GM23338 (cell line): ENCODE measurements around the gene GLG1. TPM values are rescaled to one million over a fixed set of nuclear protein-coding genes. Genes with fewer than 3 reads are reported as not detected.
A peak's percentile ranks its signal among the peaks of the same experiment; 100 is the strongest.

ENCODE experiments used
- ATAC-seq: fragments of 200-7000 bp; cut with Tn5 transposase; 3 replicates; pipeline ENCODE4 v1.9.1; 2020
- DNase-seq: peaks from one replicate; pipeline ENCODE4 v3.0.0-alpha.2; 2015; ENCODE audit warnings: low spot score
- H2AFZ ChIP-seq: fragments of 200-600 bp; sonication (generic); 2 replicates; pipeline ENCODE4 v1.8.0; 2016; ENCODE audit warnings: antibody characterized with exemption, mild to moderate bottlenecking, moderate library complexity
- H3F3A ChIP-seq: fragments of 200-600 bp; sonication (generic); replicated peaks from 2 replicates; pipeline ENCODE4 v1.8.0; 2017; ENCODE audit warnings: antibody characterized with exemption, mixed run types, low read depth
- H3K27ac ChIP-seq: fragments of 200-600 bp; sonication (generic); 2 replicates; pipeline ENCODE4 v1.6.1; 2016; ENCODE audit warnings: low read depth
- H3K27me3 ChIP-seq: fragments of 200-600 bp; sonication (generic); 2 replicates; pipeline ENCODE4 v1.8.0; 2016; ENCODE audit warnings: mild to moderate bottlenecking, mixed run types, moderate library complexity; ENCODE audit not compliant: insufficient read depth
- H3K36me3 ChIP-seq: fragments of 200-600 bp; sonication (generic); 2 replicates; pipeline ENCODE4 v1.8.0; 2016; ENCODE audit warnings: mild to moderate bottlenecking; ENCODE audit not compliant: insufficient read depth
- H3K4me1 ChIP-seq: fragments of 200-600 bp; sonication (generic); 2 replicates; pipeline ENCODE4 v1.8.0; 2016; ENCODE audit warnings: mild to moderate bottlenecking, moderate library complexity; ENCODE audit not compliant: insufficient read depth
- H3K4me2 ChIP-seq: fragments of 200-600 bp; sonication (generic); 2 replicates; pipeline ENCODE4 v1.7.1; 2017; ENCODE audit warnings: mixed run types
- H3K4me3 ChIP-seq: fragments of 200-600 bp; sonication (generic); 2 replicates; pipeline ENCODE4 v1.6.1; 2016; ENCODE audit warnings: mixed run types
- H3K79me2 ChIP-seq: fragments of 200-600 bp; sonication (generic); replicated peaks from 2 replicates; pipeline ENCODE4 v1.8.0; 2017; ENCODE audit warnings: mild to moderate bottlenecking; ENCODE audit not compliant: insufficient read depth
- H3K9me2 ChIP-seq: fragments of 200-600 bp; sonication (generic); 2 replicates; pipeline ENCODE4 v1.8.0; 2017; ENCODE audit not compliant: insufficient read depth
- H4K20me1 ChIP-seq: fragments of 200-600 bp; sonication (generic); replicated peaks from 2 replicates; pipeline ENCODE4 v1.8.0; 2017; ENCODE audit warnings: mild to moderate bottlenecking; ENCODE audit not compliant: insufficient read depth
- H3K27ac Mint-ChIP-seq: 2 replicates; pipeline ENCODE4 v1.8.0; 2020; ENCODE audit warnings: inconsistent platforms, mild to moderate bottlenecking, moderate library complexity, mixed read lengths
- H3K27me3 Mint-ChIP-seq: 3 replicates; pipeline ENCODE4 v1.8.0; 2022; ENCODE audit warnings: low read depth, mild to moderate bottlenecking, moderate library complexity, mixed read lengths, inconsistent platforms; ENCODE audit not compliant: insufficient read depth, poor library complexity
- H3K36me3 Mint-ChIP-seq: 3 replicates; pipeline ENCODE4 v1.8.0; 2021; ENCODE audit warnings: low read depth, mild to moderate bottlenecking, inconsistent platforms, moderate library complexity, mixed read lengths
- H3K4me1 Mint-ChIP-seq: 3 replicates; pipeline ENCODE4 v1.8.0; 2020; ENCODE audit warnings: mild to moderate bottlenecking, inconsistent platforms, mixed read lengths
- H3K4me3 Mint-ChIP-seq: 3 replicates; pipeline ENCODE4 v1.8.0; 2021; ENCODE audit warnings: moderate library complexity, mild to moderate bottlenecking, inconsistent platforms, mixed read lengths
- H3K9me3 Mint-ChIP-seq: 3 replicates; pipeline ENCODE4 v1.8.0; 2020; ENCODE audit warnings: moderate library complexity, mild to moderate bottlenecking, inconsistent platforms, mixed read lengths
- CREB1 ChIP-seq: fragments of 250-450 bp; sonication (Bioruptor Pico); IDR thresholded peaks from 2 replicates; pipeline ENCODE4 v1.5.0; 2020; ENCODE audit warnings: low read depth, mild to moderate bottlenecking, moderate library complexity
- EZH2 ChIP-seq: fragments of 200-600 bp; sonication (generic); IDR thresholded peaks from one replicate; pipeline ENCODE4 v1.8.0; 2017; ENCODE audit warnings: antibody characterized with exemption, mild to moderate bottlenecking, low read depth; ENCODE audit not compliant: unreplicated experiment
- EZH2phosphoT487 ChIP-seq: fragments of 200-600 bp; sonication (generic); IDR thresholded peaks from one replicate; pipeline ENCODE4 v1.8.1; 2018; ENCODE audit warnings: antibody characterized with exemption; ENCODE audit not compliant: unreplicated experiment
- JUNB ChIP-seq: IDR thresholded peaks from one replicate; pipeline ENCODE4 v1.6.1; 2016; ENCODE audit warnings: antibody characterized with exemption; ENCODE audit not compliant: unreplicated experiment
- NANOG ChIP-seq: IDR thresholded peaks from 2 replicates; pipeline ENCODE4 v1.6.1; 2016; ENCODE audit warnings: antibody characterized with exemption, borderline replicate concordance
- POLR2AphosphoS5 ChIP-seq: IDR thresholded peaks from 2 replicates; pipeline ENCODE4 v1.6.1; 2016; ENCODE audit warnings: antibody characterized with exemption, low read depth
- STAT1 ChIP-seq: IDR thresholded peaks from one replicate; pipeline ENCODE4 v1.6.1; 2016; ENCODE audit warnings: antibody characterized with exemption; ENCODE audit not compliant: unreplicated experiment
- ZNF114 ChIP-seq: fragments of 250-450 bp; sonication (Bioruptor Pico); IDR thresholded peaks from 2 replicates; pipeline ENCODE4 v1.5.0; 2020; ENCODE audit warnings: mild to moderate bottlenecking, moderate library complexity
- ZNF331 ChIP-seq: fragments of 250-450 bp; sonication (Bioruptor Pico); IDR thresholded peaks from 2 replicates; pipeline ENCODE4 v1.5.0; 2020; ENCODE audit warnings: low read depth, mild to moderate bottlenecking, moderate library complexity
- polyA plus RNA-seq: library from polyadenylated mRNA; unstranded; fragments of >200 nt; fragmentation: Nextera tagmentation; extraction: Ambion mirVana; gene quantifications from 2 replicates; pipeline ENCODE4 v1.2.1, GENCODE V29; 2016
- total RNA-seq: library from RNA; depleted of rRNA; stranded (reverse); fragments of >200 nt; shearing (Covaris generic); gene quantifications from 2 replicates; pipeline ENCODE4 v1.2.3, GENCODE V29; 2014
- TF ChIP-seq, protein P1 (sequence below): IDR thresholded peaks from one replicate; pipeline ENCODE4 v1.6.1; 2018; ENCODE audit warnings: antibody characterized with exemption; ENCODE audit not compliant: unreplicated experiment
- TF ChIP-seq, protein P2 (sequence below): fragments of 250-450 bp; sonication (Bioruptor Pico); IDR thresholded peaks from 2 replicates; pipeline ENCODE4 v1.5.0; 2020; ENCODE audit warnings: mild to moderate bottlenecking, moderate library complexity
- TF ChIP-seq, protein P3 (sequence below): IDR thresholded peaks from 2 replicates; pipeline ENCODE4 v1.6.1; 2016; ENCODE audit warnings: antibody characterized with exemption
- TF ChIP-seq, protein P4 (sequence below), 2 experiments: fragments of 200-600 bp in 1 of 2; sonication (generic) in 1 of 2; conservative IDR thresholded peaks; 2 replicates each; pipeline versions ENCODE4 v1.5.1 to v1.6.1; 2016 to 2017; ENCODE audit warnings: antibody characterized with exemption in 2 of 2, low read depth in 2 of 2, mild to moderate bottlenecking in 2 of 2, moderate library complexity in 1 of 2

GLG1 gene
- total and polyA plus RNA-seq, 2 experiments from 2014 or later, result 61.2 to 211 TPM

DNA sequence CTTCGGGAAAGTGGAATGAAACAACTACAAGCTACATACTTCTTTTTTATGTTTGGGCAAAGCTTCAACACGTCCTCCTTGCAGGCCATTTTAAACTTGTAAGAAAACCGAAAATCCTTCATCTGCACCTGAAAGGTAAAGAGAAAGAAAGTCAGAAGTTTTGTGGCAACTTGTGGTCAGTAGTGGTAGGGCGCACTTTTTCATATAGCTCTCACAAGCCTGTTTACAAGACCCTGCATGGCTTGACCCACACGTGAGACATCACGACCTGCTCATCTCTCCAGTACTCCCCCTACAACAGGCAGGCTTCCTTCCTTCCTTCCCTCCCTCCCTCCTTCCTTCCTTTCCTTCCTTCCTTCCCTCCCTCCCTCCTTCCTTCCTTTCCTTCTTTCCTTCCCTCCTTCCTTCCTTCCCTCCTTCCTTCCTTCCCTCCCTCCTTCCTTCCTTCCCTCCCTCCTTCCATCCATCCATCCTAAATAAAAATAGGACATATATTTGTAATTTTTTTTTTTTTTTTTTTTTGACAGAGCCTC, 136.9 kb downstream of the GLG1 start:
- Histone ChIP-seq H2AFZ (no peak overlapping the region), H3K4me2 (no peak overlapping the region), H3K27me3 (no peaks in the 10 kb centered on the region), H4K20me1 (no peaks in the 10 kb centered on the region; the same call in 1 of the 2 replicates), H3K4me3 (no peak overlapping the region), H3K36me3 (peaks cover 56% of the 10 kb centered on the region), H3F3A (0 out of 2 replicates have a peak, but pooled peaks cover 3% of the 10 kb centered on the region), H3K9me2 (no peaks in the 10 kb centered on the region), H3K4me1 (no peaks in the 10 kb centered on the region), H3K27ac (no peak overlapping the region), H3K79me2 (no peaks in the 10 kb centered on the region)
- Mint-ChIP-seq H3K9me3 (no peaks in the 10 kb centered on the region), H3K27me3 (peaks cover 10% of the 10 kb centered on the region), H3K4me3 (no peak overlapping the region), H3K36me3 (peaks cover 82% of the 10 kb centered on the region), H3K27ac (no peak overlapping the region; the same call in 1 of the 2 replicates), H3K4me1 (no peaks in the 10 kb centered on the region)
- no peak for TF ChIP-seq NANOG
- TF ChIP-seq JUNB, result no peak
- TF ChIP-seq, protein P1, sequence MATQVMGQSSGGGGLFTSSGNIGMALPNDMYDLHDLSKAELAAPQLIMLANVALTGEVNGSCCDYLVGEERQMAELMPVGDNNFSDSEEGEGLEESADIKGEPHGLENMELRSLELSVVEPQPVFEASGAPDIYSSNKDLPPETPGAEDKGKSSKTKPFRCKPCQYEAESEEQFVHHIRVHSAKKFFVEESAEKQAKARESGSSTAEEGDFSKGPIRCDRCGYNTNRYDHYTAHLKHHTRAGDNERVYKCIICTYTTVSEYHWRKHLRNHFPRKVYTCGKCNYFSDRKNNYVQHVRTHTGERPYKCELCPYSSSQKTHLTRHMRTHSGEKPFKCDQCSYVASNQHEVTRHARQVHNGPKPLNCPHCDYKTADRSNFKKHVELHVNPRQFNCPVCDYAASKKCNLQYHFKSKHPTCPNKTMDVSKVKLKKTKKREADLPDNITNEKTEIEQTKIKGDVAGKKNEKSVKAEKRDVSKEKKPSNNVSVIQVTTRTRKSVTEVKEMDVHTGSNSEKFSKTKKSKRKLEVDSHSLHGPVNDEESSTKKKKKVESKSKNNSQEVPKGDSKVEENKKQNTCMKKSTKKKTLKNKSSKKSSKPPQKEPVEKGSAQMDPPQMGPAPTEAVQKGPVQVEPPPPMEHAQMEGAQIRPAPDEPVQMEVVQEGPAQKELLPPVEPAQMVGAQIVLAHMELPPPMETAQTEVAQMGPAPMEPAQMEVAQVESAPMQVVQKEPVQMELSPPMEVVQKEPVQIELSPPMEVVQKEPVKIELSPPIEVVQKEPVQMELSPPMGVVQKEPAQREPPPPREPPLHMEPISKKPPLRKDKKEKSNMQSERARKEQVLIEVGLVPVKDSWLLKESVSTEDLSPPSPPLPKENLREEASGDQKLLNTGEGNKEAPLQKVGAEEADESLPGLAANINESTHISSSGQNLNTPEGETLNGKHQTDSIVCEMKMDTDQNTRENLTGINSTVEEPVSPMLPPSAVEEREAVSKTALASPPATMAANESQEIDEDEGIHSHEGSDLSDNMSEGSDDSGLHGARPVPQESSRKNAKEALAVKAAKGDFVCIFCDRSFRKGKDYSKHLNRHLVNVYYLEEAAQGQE, result no peak
- no peak for TF ChIP-seq ZNF331 (CRISPR knock-in tag)
- no peak for TF ChIP-seq CREB1 (CRISPR knock-in tag)
- TF ChIP-seq, protein P2, sequence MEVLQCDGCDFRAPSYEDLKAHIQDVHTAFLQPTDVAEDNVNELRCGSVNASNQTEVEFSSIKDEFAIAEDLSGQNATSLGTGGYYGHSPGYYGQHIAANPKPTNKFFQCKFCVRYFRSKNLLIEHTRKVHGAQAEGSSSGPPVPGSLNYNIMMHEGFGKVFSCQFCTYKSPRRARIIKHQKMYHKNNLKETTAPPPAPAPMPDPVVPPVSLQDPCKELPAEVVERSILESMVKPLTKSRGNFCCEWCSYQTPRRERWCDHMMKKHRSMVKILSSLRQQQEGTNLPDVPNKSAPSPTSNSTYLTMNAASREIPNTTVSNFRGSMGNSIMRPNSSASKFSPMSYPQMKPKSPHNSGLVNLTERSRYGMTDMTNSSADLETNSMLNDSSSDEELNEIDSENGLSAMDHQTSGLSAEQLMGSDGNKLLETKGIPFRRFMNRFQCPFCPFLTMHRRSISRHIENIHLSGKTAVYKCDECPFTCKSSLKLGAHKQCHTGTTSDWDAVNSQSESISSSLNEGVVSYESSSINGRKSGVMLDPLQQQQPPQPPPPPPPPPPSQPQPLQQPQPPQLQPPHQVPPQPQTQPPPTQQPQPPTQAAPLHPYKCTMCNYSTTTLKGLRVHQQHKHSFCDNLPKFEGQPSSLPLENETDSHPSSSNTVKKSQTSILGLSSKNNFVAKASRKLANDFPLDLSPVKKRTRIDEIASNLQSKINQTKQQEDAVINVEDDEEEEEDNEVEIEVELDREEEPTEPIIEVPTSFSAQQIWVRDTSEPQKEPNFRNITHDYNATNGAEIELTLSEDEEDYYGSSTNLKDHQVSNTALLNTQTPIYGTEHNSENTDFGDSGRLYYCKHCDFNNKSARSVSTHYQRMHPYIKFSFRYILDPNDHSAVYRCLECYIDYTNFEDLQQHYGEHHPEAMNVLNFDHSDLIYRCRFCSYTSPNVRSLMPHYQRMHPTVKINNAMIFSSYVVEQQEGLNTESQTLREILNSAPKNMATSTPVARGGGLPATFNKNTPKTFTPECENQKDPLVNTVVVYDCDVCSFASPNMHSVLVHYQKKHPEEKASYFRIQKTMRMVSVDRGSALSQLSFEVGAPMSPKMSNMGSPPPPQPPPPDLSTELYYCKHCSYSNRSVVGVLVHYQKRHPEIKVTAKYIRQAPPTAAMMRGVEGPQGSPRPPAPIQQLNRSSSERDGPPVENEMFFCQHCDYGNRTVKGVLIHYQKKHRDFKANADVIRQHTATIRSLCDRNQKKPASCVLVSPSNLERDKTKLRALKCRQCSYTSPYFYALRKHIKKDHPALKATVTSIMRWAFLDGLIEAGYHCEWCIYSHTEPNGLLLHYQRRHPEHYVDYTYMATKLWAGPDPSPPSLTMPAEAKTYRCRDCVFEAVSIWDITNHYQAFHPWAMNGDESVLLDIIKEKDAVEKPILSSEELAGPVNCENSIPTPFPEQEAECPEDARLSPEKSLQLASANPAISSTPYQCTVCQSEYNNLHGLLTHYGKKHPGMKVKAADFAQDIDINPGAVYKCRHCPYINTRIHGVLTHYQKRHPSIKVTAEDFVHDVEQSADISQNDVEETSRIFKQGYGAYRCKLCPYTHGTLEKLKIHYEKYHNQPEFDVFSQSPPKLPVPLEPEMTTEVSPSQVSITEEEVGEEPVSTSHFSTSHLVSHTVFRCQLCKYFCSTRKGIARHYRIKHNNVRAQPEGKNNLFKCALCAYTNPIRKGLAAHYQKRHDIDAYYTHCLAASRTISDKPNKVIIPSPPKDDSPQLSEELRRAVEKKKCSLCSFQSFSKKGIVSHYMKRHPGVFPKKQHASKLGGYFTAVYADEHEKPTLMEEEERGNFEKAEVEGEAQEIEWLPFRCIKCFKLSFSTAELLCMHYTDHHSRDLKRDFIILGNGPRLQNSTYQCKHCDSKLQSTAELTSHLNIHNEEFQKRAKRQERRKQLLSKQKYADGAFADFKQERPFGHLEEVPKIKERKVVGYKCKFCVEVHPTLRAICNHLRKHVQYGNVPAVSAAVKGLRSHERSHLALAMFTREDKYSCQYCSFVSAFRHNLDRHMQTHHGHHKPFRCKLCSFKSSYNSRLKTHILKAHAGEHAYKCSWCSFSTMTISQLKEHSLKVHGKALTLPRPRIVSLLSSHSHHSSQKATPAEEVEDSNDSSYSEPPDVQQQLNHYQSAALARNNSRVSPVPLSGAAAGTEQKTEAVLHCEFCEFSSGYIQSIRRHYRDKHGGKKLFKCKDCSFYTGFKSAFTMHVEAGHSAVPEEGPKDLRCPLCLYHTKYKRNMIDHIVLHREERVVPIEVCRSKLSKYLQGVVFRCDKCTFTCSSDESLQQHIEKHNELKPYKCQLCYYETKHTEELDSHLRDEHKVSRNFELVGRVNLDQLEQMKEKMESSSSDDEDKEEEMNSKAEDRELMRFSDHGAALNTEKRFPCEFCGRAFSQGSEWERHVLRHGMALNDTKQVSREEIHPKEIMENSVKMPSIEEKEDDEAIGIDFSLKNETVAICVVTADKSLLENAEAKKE (CRISPR knock-in tag), result no peak
- TF ChIP-seq, protein P3, sequence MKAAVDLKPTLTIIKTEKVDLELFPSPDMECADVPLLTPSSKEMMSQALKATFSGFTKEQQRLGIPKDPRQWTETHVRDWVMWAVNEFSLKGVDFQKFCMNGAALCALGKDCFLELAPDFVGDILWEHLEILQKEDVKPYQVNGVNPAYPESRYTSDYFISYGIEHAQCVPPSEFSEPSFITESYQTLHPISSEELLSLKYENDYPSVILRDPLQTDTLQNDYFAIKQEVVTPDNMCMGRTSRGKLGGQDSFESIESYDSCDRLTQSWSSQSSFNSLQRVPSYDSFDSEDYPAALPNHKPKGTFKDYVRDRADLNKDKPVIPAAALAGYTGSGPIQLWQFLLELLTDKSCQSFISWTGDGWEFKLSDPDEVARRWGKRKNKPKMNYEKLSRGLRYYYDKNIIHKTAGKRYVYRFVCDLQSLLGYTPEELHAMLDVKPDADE, result no peak
- TF ChIP-seq ZNF114 (CRISPR knock-in tag), result no peak
- no peak for TF ChIP-seq POLR2AphosphoS5
- no peak for TF ChIP-seq EZH2phosphoT487
- TF ChIP-seq EZH2, result no peak
- no peak for TF ChIP-seq STAT1
- TF ChIP-seq, protein P4, sequence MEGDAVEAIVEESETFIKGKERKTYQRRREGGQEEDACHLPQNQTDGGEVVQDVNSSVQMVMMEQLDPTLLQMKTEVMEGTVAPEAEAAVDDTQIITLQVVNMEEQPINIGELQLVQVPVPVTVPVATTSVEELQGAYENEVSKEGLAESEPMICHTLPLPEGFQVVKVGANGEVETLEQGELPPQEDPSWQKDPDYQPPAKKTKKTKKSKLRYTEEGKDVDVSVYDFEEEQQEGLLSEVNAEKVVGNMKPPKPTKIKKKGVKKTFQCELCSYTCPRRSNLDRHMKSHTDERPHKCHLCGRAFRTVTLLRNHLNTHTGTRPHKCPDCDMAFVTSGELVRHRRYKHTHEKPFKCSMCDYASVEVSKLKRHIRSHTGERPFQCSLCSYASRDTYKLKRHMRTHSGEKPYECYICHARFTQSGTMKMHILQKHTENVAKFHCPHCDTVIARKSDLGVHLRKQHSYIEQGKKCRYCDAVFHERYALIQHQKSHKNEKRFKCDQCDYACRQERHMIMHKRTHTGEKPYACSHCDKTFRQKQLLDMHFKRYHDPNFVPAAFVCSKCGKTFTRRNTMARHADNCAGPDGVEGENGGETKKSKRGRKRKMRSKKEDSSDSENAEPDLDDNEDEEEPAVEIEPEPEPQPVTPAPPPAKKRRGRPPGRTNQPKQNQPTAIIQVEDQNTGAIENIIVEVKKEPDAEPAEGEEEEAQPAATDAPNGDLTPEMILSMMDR (conservative IDR thresholded peaks at IDR 0.05; ENCODE audit: low read depth in 2 of 2), result no peak
- peak; percentile 52; the same call in 2 of the 3 replicates for ATAC-seq
- peak; percentile 34 for DNase-seq
